Right lung (tissue), 5 donors: ENCODE results near the gene CRYBA1. TPM values are rescaled to one million over a fixed set of nuclear protein-coding genes. Genes with fewer than 3 reads are reported as not detected.

ENCODE experiments used
- DNase-seq, 2 donors: peaks; one replicate each; pipeline ENCODE4 v3.0.0-alpha.2; 2013
- polyA plus RNA-seq, 5 donors: library from polyadenylated mRNA; unstranded; fragments of 120-200 nt; gene quantifications; one replicate each; pipeline versions ENCODE4 v1.2.1 to v1.2.3, GENCODE V29; 2013; ENCODE audit warnings: inconsistent platforms in 1 of 5, low replicate concordance in 1 of 5; ENCODE audit not compliant: insufficient read length in 5 of 5, insufficient read depth in 1 of 5

CRYBA1 gene
- polyA plus RNA-seq, 5 donors: not detected

- DNase-seq: no peak
These were observed 32.9 kb downstream of the CRYBA1 start for GRCh38 chr17:29279397-29280070.

GRCh38 chr17:29283496-29283895 lies 36.8 kb downstream of the CRYBA1 start:
- no peak for DNase-seq

GRCh38 chr17:29283961-29284360 lies 37.3 kb downstream of the CRYBA1 start:
- DNase-seq: no peak

GRCh38 chr17:29289852-29290251 lies 43.2 kb downstream of the CRYBA1 start:
- DNase-seq: no peak

GRCh38 chr17:29291163-29291752 lies 44.6 kb downstream of the CRYBA1 start:
- peak; percentile 43 to 64 for DNase-seq

GRCh38 chr17:29292071-29292991 lies 45.7 kb downstream of the CRYBA1 start:
- DNase-seq: peak; percentile 45 to 48

- peak; percentile 38 to 39 for DNase-seq
These were observed 46.6 kb downstream of the CRYBA1 start for GRCh38 chr17:29292992-29293889.

- DNase-seq: peak; percentile 97 to 99
These were observed 47.4 kb downstream of the CRYBA1 start, which contains the start of gene NUFIP2 for GRCh38 chr17:29293890-29294579. Gene NUFIP2, minus strand, starts transcription at chr17:29294148. Its CDS starts 89 bp downstream, at chr17:29294059.

- DNase-seq: no peak
These were observed 47.9 kb downstream of the CRYBA1 start for GRCh38 chr17:29294580-29294900.

- DNase-seq: no peak
These were observed 48.8 kb downstream of the CRYBA1 start for GRCh38 chr17:29295420-29295819.

- no peak for DNase-seq
These were observed 52.4 kb downstream of the CRYBA1 start for GRCh38 chr17:29299031-29299430.

- no peak for DNase-seq
These were observed 56.7 kb downstream of the CRYBA1 start for GRCh38 chr17:29303386-29303785.

Other genes starting within 250 kb of the CRYBA1 start
- under 1 TPM; 0.35 to 0.64 (median 0.59) TPM for gene SEZ6, start 240.8 kb upstream of the CRYBA1 start, polyA plus RNA-seq
- gene PIPOX, start 203.7 kb upstream of the CRYBA1 start, polyA plus RNA-seq: 1 to 10 TPM; 1.5 to 2.1 (median 1.8) TPM
- 10 to 100 TPM; 34.2 to 45.8 (median 38.0) TPM for gene MYO18A, start 66.5 kb upstream of the CRYBA1 start, polyA plus RNA-seq
- 10 to 100 TPM; 30.4 to 42.7 (median 38.2) TPM for gene NUFIP2, start 47.3 kb downstream of the CRYBA1 start, polyA plus RNA-seq
- 10 to 100 TPM; 26.3 to 49.3 (median 40.6) TPM for gene TAOK1, start 143.5 kb downstream of the CRYBA1 start, polyA plus RNA-seq